IPS-20b (cell line): Measurements from ENCODE around the gene ZNF394.
"Not testable (repeated sequence)": the region's sequence is repeated elsewhere in the genome, so short reads cannot be mapped to it uniquely, and the experiment has no call there.

Experiments used
- H3K27ac ChIP-seq: one replicate; pipeline ENCODE4 v1.5.1; 2013; ENCODE audit warnings: low read length
- H3K27me3 ChIP-seq: 2 replicates; pipeline ENCODE4 v1.6.1; 2013; ENCODE audit warnings: mild to moderate bottlenecking, low read length, inconsistent platforms; ENCODE audit not compliant: insufficient read depth
- H3K36me3 ChIP-seq: 2 replicates; pipeline ENCODE4 v1.6.1; 2013; ENCODE audit warnings: low read depth, mild to moderate bottlenecking, inconsistent platforms, low read length, moderate library complexity; ENCODE audit not compliant: insufficient read depth
- H3K4me1 ChIP-seq: 2 replicates; pipeline ENCODE4 v1.6.1; 2013; ENCODE audit warnings: mild to moderate bottlenecking, control low read depth, inconsistent platforms, low read length, moderate library complexity; ENCODE audit not compliant: insufficient read depth
- H3K4me3 ChIP-seq: 2 replicates; pipeline ENCODE4 v1.5.1; 2013; ENCODE audit warnings: mild to moderate bottlenecking, low read length, inconsistent platforms
- H3K9ac ChIP-seq: 2 replicates; pipeline ENCODE4 v1.6.1; 2013; ENCODE audit warnings: low read depth, mild to moderate bottlenecking, inconsistent platforms, low read length, moderate library complexity
- H3K9me3 ChIP-seq: 2 replicates; pipeline ENCODE4 v1.6.1; 2013; ENCODE audit warnings: mild to moderate bottlenecking, low read depth, low read length, inconsistent platforms; ENCODE audit not compliant: insufficient read depth

ZNF394 gene

GRCh38 chr7:99521399-99521798 lies 21.3 kb upstream of the ZNF394 start:
- Histone ChIP-seq H3K27ac (no peak overlapping the region), H3K9ac (no peak overlapping the region), H3K36me3 (peaks cover 42% of the 10 kb centered on the region), H3K9me3 (no peaks in the 10 kb centered on the region), H3K27me3 (no peaks in the 10 kb centered on the region), H3K4me3 (no peak overlapping the region), H3K4me1 (no peaks in the 10 kb centered on the region)

GRCh38 chr7:99514050-99514449 lies 14.0 kb upstream of the ZNF394 start:
- H3K27ac ChIP-seq, result no peak overlapping the region
- H3K9ac ChIP-seq, result no peak overlapping the region
- H3K36me3 ChIP-seq, result peaks cover 43% of the 10 kb centered on the region
- no peaks in the 10 kb centered on the region for H3K27me3 ChIP-seq
- no peaks in the 10 kb centered on the region for H3K4me1 ChIP-seq
- no peaks in the 10 kb centered on the region for H3K9me3 ChIP-seq
- H3K4me3 ChIP-seq, result no peak overlapping the region

DNA sequence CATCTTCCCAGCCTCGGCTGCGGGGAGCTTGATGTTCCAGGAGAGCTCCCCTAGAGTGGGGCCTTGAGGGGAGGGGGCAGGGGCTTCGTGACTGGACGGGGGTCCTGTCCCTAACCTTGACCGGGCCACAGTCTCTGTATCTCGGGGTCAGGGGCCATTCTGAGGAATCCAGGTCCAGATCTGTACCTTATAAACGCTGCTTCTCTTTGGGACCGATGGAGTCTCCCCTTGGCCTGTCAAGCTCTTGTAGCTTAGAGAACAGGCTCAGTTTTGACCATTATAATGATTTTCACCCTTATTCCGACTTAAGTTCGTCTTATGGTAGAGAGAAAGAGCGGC lies 5.2 kb upstream of the ZNF394 start:
- Histone ChIP-seq H3K4me3 (peak overlapping the region; percentile 98), H3K27ac (peak overlapping the region; percentile 75), H3K9me3 (no peaks in the 10 kb centered on the region), H3K27me3 (no peaks in the 10 kb centered on the region), H3K36me3 (peaks cover 3% of the 10 kb centered on the region; the same call in 1 of the 2 replicates), H3K9ac (peak overlapping the region; percentile 81; the same call in 1 of the 2 replicates), H3K4me1 (no peaks in the 10 kb centered on the region; the same call in 1 of the 2 replicates)

- Histone ChIP-seq H3K4me1 (no peaks in the 10 kb centered on the region; the same call in 1 of the 2 replicates), H3K27me3 (no peaks in the 10 kb centered on the region), H3K27ac (peak within 1 kb of the TSS; percentile 75), H3K9me3 (no peaks in the 10 kb centered on the region), H3K9ac (peak within 1 kb of the TSS; percentile 81; the same call in 1 of the 2 replicates), H3K36me3 (peaks cover 3% of the 10 kb centered on the region; the same call in 1 of the 2 replicates), H3K4me3 (peak within 1 kb of the TSS; percentile 98)
Observed at GRCh38 chr7:99504603-99505323, 4.7 kb upstream of the ZNF394 start, which contains the start of gene ZKSCAN5. ZKSCAN5 (plus strand) TSS chr7:99504662; CDS start chr7:99506045, 1,383 bp downstream.

DNA sequence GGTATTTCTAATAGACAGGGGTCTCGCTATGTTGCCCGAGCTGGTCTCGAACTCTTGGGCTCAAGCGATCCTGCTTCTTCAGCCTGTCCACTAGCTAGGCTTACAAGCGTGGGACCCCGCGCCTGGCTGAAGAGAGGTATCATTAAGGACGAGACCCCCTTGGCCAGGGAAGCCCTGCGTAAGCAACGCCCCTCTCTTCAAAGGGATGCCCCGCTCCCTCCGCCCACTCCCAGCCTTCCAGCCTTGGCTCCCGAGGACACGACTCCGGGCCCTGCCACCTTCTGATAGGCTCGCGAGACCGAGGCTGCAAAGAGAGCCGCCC lies 4.2 kb upstream of the ZNF394 start:
- Histone ChIP-seq H3K27ac (no peak overlapping the region), H3K36me3 (peaks cover 3% of the 10 kb centered on the region; the same call in 1 of the 2 replicates), H3K9me3 (no peaks in the 10 kb centered on the region), H3K27me3 (no peaks in the 10 kb centered on the region), H3K4me3 (peak overlapping the region; percentile 98; the same call in 1 of the 2 replicates), H3K4me1 (no peaks in the 10 kb centered on the region; the same call in 1 of the 2 replicates), H3K9ac (peak overlapping the region; percentile 41; the same call in 1 of the 2 replicates)

GRCh38 chr7:99501236-99501635 lies 1.2 kb upstream of the ZNF394 start:
- Histone ChIP-seq H3K4me3 (peak overlapping the region; percentile 87), H3K36me3 (peaks cover 11% of the 10 kb centered on the region)
- H3K4me1 ChIP-seq, H3K27ac ChIP-seq, H3K27me3 ChIP-seq, H3K9me3 ChIP-seq, H3K9ac ChIP-seq: not testable (repeated sequence)

DNA sequence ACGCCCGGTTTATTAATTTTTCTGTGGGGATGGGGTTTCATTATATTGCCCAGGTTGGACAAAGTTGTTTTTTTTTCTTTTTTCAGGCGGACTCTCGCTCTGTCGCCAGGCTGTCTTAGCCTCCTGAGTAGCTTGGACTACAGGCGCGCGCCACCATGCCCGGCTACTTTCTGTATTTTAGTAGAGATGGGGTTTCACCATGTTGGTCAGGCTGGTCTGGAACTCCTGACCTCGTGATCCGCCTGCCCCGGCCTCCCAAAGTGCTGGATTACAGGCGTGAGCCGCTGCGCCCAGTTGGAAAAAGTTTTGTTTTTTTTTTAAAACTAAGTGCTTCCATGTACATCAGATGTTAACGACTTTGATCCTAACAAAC lies 542 bp upstream of the ZNF394 start:
- H3K9ac ChIP-seq, result peak overlapping the region; percentile 86; the same call in 1 of the 2 replicates
- no peak overlapping the region for H3K27ac ChIP-seq
- H3K27me3 ChIP-seq, result no peaks in the 10 kb centered on the region
- no peaks in the 10 kb centered on the region for H3K9me3 ChIP-seq
- peaks cover 13% of the 10 kb centered on the region for H3K36me3 ChIP-seq
- peak overlapping the region; percentile 87 for H3K4me3 ChIP-seq
- H3K4me1 ChIP-seq, result peaks cover 9% of the 10 kb centered on the region

GRCh38 chr7:99499371-99499720 lies 735 bp downstream of the ZNF394 start:
- Histone ChIP-seq H3K4me3 (peak overlapping the region; percentile 87), H3K27ac (peak overlapping the region; percentile 16), H3K36me3 (peaks cover 15% of the 10 kb centered on the region), H3K4me1 (peaks cover 9% of the 10 kb centered on the region), H3K27me3 (no peaks in the 10 kb centered on the region), H3K9me3 (peaks cover 5% of the 10 kb centered on the region), H3K9ac (peak overlapping the region; percentile 86; the same call in 1 of the 2 replicates)

DNA sequence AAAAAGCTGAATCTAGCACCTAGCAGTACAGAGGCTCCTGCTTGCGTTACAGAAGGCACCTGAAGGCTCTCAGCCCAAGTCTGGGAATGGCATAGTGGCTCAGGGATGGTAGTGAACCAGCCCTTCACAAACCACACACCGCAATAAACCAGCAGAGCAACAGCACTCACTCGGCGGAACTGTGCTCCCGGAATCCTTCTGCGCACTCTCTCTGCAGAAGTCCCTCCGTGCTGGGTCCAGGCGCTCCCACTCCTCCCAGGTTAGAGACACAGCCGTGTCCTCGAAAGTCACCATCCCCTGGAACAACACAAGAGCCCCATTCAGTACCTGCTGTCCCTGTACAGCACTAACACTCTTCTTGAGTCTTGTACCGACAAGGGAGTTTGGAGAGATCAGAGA lies 1.5 kb downstream of the ZNF394 start:
- Histone ChIP-seq H3K27ac (no peak overlapping the region), H3K27me3 (no peaks in the 10 kb centered on the region), H3K4me3 (peak overlapping the region; percentile 87), H3K9me3 (peaks cover 13% of the 10 kb centered on the region), H3K4me1 (peaks cover 9% of the 10 kb centered on the region), H3K9ac (no peak overlapping the region), H3K36me3 (peaks cover 23% of the 10 kb centered on the region)

DNA sequence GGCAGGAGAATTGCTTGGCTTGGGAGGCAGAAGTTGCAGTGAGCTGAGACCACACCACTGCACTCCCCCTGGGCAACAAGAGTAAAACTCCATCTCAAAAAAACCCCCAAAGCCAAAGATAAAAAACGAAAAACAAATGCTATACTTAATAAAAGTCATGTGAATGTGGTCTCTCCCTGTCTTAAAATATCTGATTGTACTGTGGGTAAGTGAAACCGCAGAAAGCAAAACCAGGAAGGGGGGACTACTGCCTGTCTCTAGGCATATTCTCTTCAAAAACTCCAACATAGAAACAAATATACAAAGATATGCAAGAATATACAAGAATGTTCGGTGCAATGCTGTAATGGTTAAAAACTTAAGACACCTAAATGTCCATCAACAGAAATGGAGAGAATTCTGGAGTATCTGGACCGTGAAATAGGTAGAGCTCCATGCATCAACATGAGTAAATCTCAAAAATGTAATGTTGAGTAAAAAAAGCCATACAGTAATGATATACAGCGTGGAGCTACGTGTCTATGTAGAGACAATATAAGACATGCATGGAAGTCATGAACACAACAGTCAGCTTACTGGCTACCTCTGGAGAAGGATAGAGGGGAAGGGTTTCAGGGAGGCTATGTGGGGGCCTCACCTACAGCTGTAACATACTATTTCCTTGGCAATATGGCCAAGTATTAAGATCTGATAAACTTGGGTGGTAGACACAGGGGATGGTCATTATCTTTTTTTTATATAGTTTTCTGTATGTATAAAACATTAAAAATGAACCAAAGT lies 2.1 kb downstream of the ZNF394 start:
- Histone ChIP-seq H3K9ac (no peak overlapping the region), H3K27me3 (no peaks in the 10 kb centered on the region), H3K4me3 (peak overlapping the region; percentile 87), H3K27ac (no peak overlapping the region), H3K9me3 (peaks cover 19% of the 10 kb centered on the region), H3K4me1 (peaks cover 9% of the 10 kb centered on the region), H3K36me3 (peaks cover 29% of the 10 kb centered on the region)

GRCh38 chr7:99493823-99494222 lies 6.3 kb downstream of the ZNF394 start:
- Histone ChIP-seq H3K27me3 (no peaks in the 10 kb centered on the region), H3K9ac (no peak overlapping the region), H3K9me3 (peaks cover 22% of the 10 kb centered on the region), H3K36me3 (peaks cover 33% of the 10 kb centered on the region), H3K4me1 (peaks cover 9% of the 10 kb centered on the region), H3K4me3 (no peak overlapping the region), H3K27ac (no peak overlapping the region)

DNA sequence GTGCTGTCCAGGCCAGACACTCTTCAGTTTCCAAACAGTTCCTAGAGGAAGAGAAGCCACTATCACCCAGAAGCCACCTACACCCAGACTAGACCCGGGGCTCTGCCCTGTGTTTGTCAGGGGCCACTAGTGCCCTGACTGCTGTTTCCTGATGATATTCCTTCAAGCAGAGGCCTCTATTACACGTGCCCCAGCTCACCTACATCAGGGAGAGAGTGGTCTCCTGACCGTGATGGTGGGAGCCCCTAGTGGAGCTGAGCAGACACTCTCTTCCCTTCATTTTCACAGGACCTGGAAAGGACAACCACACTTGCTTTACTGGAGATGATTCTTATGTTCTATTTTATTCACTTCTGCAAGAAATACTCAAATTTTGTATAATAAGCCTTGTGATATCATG lies 9.2 kb downstream of the ZNF394 start:
- H3K9me3 ChIP-seq, result peaks cover 22% of the 10 kb centered on the region
- peaks cover 19% of the 10 kb centered on the region for H3K36me3 ChIP-seq
- H3K27me3 ChIP-seq, result no peaks in the 10 kb centered on the region
- no peak overlapping the region for H3K4me3 ChIP-seq
- H3K9ac ChIP-seq, result no peak overlapping the region
- H3K4me1 ChIP-seq, result no peaks in the 10 kb centered on the region
- H3K27ac ChIP-seq, result no peak overlapping the region
